Ascending aorta (tissue), 2 donors: ENCODE measurements around the gene HLF. TPM values are rescaled to one million over a fixed set of nuclear protein-coding genes. Genes with fewer than 3 reads are reported as not detected.

Experiments
- DNase-seq, 2 donors: peaks; one replicate each; pipeline ENCODE4 v3.0.0-alpha.2; 2019; ENCODE audit warnings: low spot score in 2 of 2
- H3K27ac ChIP-seq, 2 donors: fragments of 200-600 bp; sonication (generic); one replicate each; pipeline ENCODE4 v1.5.1; 2016 to 2017; ENCODE audit warnings: mild to moderate bottlenecking in 1 of 2
- H3K27me3 ChIP-seq: fragments of 200-600 bp; sonication (generic); one replicate; pipeline ENCODE4 v1.5.1; 2017
- H3K36me3 ChIP-seq, 2 donors: fragments of 200-600 bp; sonication (generic); one replicate each; pipeline ENCODE4 v1.5.1; 2016
- H3K4me1 ChIP-seq, 2 donors: fragments of 200-600 bp; sonication (generic); one replicate each; pipeline ENCODE4 v1.5.1; 2016 to 2017; ENCODE audit warnings: mild to moderate bottlenecking in 1 of 2
- H3K4me3 ChIP-seq, 2 donors: fragments of 200-600 bp; sonication (generic); one replicate each; pipeline ENCODE4 v1.5.1; 2016 to 2017; ENCODE audit warnings: mild to moderate bottlenecking in 1 of 2
- H3K9me3 ChIP-seq, 2 donors: fragments of 200-600 bp; sonication (generic); one replicate each; pipeline ENCODE4 v1.5.1; 2016
- CTCF ChIP-seq, 3 experiments: fragments of 200-600 bp in 2 of 3; fragments of 450-650 bp in 1 of 3; sonication (generic) in 2 of 3; IDR thresholded peaks; one replicate each; pipeline ENCODE4 v1.5.1; 2016 to 2019; ENCODE audit warnings: antibody characterized with exemption in 3 of 3, mild to moderate bottlenecking in 1 of 3, moderate library complexity in 1 of 3
- intact Hi-C: fragments of 100-400 bp; cut with DNase I; formaldehyde crosslinking; loops from one replicate; pipeline ENCODE4 v1.15.1; 2023
- total RNA-seq: library from RNA; depleted of rRNA; stranded (reverse); fragments of >200 nt; gene quantifications from one replicate; pipeline ENCODE4 v1.1.0, GENCODE V29; 2016

The HLF gene
- 11.3 TPM for total RNA-seq

- Histone ChIP-seq H3K4me1 (peaks cover 10 to 17% of the 10 kb centered on the region in 2 donors), H3K27me3 (no peaks in the 10 kb centered on the region), H3K36me3 (no peaks in the 10 kb centered on the region), H3K27ac (peak within 1 kb of the TSS; percentile 85 to 90), H3K4me3 (peak within 1 kb of the TSS; percentile 60 to 85), H3K9me3 (no peaks in the 10 kb centered on the region)
- DNase-seq: peak in 1 of 2 donors; percentile 86
- intact Hi-C loops: loop anchor here (1.0 to 10.0 kb wide), 10 partner anchors 9 to 1840 kb away; partner anchors contain the start of genes C17orf67, COX11, DGKE and MMD
- no peak for TF ChIP-seq CTCF (IDR thresholded peaks at IDR 0.05)
Observed at GRCh38 chr17:55264645-55265298, at the start of gene HLF. TSS of gene HLF (plus strand) at chr17:55264960. CDS start at chr17:55265485, 525 bp downstream.

- no peaks in the 10 kb centered on the region for H3K27me3 ChIP-seq
- DNase-seq: no peak
- H3K4me3 ChIP-seq: no peak overlapping the region
- H3K9me3 ChIP-seq: no peaks in the 10 kb centered on the region
- H3K27ac ChIP-seq: no peak overlapping the region
- intact Hi-C loops: no loop called here
- H3K4me1 ChIP-seq: no peaks in the 10 kb centered on the region
- H3K36me3 ChIP-seq: no peaks in the 10 kb centered on the region
- TF ChIP-seq CTCF (IDR thresholded peaks at IDR 0.05): no peak
Observed at GRCh38 chr17:55215711-55216110, 49.0 kb upstream of the HLF start.

- H3K27ac ChIP-seq: no peak overlapping the region
- H3K9me3 ChIP-seq: no peaks in the 10 kb centered on the region
- no peaks in the 10 kb centered on the region for H3K27me3 ChIP-seq
- H3K4me1 ChIP-seq: no peaks in the 10 kb centered on the region
- H3K4me3 ChIP-seq: no peak overlapping the region
- DNase-seq: no peak
- no peak for TF ChIP-seq CTCF (IDR thresholded peaks at IDR 0.05)
- intact Hi-C loops: no loop called here
- no peaks in the 10 kb centered on the region for H3K36me3 ChIP-seq
Observed at GRCh38 chr17:55216888-55217287, 47.9 kb upstream of the HLF start.

- no peaks in the 10 kb centered on the region for H3K4me1 ChIP-seq
- no peaks in the 10 kb centered on the region for H3K36me3 ChIP-seq
- no peaks in the 10 kb centered on the region for H3K27me3 ChIP-seq
- no peak for DNase-seq
- intact Hi-C loops: no loop called here
- TF ChIP-seq CTCF (IDR thresholded peaks at IDR 0.05): no peak
- no peak overlapping the region for H3K27ac ChIP-seq
- no peak overlapping the region for H3K4me3 ChIP-seq
- H3K9me3 ChIP-seq: no peaks in the 10 kb centered on the region
Observed at GRCh38 chr17:55219459-55219858, 45.3 kb upstream of the HLF start.

- intact Hi-C loops: no loop called here
- TF ChIP-seq CTCF (IDR thresholded peaks at IDR 0.05): no peak
Observed at GRCh38 chr17:55219934-55220333, 44.8 kb upstream of the HLF start.

More at GRCh38 chr17:55219934-55220333, 44.8 kb upstream of the HLF start:
- Histone ChIP-seq H3K4me1 (no peaks in the 10 kb centered on the region), H3K4me3 (no peak overlapping the region), H3K9me3 (no peaks in the 10 kb centered on the region), H3K27ac (no peak overlapping the region), H3K27me3 (no peaks in the 10 kb centered on the region), H3K36me3 (no peaks in the 10 kb centered on the region)
- no peak for DNase-seq
